Central memory CD4-positive, alpha-beta T cell (primary cell): ENCODE measurements around the gene PIK3CD.

Experiments
- DNase-seq: peaks from one replicate; pipeline ENCODE4 v3.0.0; 2022

Gene PIK3CD

DNA sequence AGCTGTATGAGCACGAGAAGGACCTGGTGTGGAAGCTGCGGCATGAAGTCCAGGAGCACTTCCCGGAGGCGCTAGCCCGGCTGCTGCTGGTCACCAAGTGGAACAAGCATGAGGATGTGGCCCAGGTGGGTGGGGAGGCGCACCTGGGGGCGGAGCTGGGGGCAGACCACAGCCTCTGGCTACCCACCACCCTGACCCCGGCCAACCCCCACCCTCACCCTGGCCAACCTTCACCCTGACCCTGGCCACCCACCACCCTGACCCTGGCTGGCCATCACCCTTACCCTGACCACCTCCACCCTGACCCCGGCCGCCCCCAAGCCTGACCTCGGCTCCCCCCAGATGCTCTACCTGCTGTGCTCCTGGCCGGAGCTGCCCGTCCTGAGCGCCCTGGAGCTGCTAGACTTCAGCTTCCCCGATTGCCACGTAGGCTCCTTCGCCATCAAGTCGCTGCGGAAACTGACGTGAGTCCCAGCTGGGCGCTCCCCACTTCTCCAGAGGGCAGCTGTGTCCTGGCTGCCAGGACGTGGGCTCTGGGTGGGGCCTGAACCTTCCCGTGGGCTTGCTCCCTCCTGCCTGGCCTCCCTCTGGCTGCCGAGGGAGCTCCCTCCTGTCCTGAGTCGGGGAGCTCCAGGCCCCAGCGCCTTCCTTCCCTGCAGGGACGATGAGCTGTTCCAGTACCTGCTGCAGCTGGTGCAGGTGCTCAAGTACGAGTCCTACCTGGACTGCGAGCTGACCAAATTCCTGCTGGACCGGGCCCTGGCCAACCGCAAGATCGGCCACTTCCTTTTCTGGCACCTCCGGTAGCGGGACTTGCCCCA lies 69.5 kb downstream of the PIK3CD start:
- DNase-seq, result no peak

GRCh38 chr1:9721606-9722377 lies 70.3 kb downstream of the PIK3CD start:
- DNase-seq, result peak; percentile 72

DNA sequence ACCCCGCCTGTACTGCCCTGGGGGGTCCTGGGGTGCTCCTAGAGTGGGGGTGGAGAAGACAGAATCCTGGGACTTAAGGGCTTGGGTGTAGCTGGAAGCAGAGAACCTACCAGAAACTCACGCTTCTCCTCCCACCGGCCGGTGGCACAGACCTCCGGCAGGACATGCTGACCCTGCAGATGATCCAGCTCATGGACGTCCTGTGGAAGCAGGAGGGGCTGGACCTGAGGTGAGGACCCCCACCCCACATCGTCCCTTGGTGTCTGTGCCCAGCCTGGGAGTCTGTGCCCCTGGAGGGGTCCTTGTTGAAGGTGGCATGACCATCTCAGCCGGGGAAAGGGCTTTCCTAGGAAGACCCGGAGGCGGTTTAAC lies 70.8 kb downstream of the PIK3CD start:
- no peak for DNase-seq

DNA sequence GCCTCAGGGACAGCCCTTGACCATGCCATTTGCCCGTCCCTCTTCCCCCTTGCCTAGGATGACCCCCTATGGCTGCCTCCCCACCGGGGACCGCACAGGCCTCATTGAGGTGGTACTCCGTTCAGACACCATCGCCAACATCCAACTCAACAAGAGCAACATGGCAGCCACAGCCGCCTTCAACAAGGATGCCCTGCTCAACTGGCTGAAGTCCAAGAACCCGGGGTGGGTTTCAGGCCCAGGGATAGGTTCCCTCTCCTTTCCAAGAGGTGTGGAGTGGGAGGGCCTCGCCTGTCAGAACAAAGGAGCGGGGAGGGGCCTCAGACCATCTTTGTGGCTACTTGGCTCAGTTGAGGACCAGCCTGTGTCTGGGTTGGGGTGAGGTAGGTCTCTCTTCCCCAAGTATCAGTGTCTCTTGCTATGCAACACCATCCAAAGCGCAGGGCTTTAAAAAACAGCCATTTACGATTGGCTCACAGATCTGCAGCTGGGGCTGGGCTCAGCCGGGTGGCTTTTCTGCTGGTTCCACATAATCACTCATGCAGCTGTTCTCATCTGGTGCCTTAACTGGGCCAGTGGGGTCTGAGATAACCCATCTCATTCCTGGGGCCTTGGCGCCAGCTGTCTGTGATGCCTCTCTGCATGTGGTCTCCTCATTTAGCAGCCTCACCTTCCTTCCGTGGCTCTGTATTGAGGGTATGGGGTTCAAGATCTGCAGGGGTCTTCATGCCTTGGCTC lies 71.7 kb downstream of the PIK3CD start:
- no peak for DNase-seq

- DNase-seq, result no peak
Measured at GRCh38 chr1:9723926-9724325, 72.4 kb downstream of the PIK3CD start.

GRCh38 chr1:9724706-9725476 lies 73.4 kb downstream of the PIK3CD start:
- DNase-seq, result peak; percentile 61

- no peak for DNase-seq
Measured at GRCh38 chr1:9726406-9726805, 74.9 kb downstream of the PIK3CD start.

DNA sequence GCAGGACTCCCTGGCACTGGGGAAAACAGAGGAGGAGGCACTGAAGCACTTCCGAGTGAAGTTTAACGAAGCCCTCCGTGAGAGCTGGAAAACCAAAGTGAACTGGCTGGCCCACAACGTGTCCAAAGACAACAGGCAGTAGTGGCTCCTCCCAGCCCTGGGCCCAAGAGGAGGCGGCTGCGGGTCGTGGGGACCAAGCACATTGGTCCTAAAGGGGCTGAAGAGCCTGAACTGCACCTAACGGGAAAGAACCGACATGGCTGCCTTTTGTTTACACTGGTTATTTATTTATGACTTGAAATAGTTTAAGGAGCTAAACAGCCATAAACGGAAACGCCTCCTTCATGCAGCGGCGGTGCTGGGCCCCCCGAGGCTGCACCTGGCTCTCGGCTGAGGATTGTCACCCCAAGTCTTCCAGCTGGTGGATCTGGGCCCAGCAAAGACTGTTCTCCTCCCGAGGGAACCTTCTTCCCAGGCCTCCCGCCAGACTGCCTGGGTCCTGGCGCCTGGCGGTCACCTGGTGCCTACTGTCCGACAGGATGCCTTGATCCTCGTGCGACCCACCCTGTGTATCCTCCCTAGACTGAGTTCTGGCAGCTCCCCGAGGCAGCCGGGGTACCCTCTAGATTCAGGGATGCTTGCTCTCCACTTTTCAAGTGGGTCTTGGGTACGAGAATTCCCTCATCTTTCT lies 75.5 kb downstream of the PIK3CD start:
- no peak for DNase-seq

DNA sequence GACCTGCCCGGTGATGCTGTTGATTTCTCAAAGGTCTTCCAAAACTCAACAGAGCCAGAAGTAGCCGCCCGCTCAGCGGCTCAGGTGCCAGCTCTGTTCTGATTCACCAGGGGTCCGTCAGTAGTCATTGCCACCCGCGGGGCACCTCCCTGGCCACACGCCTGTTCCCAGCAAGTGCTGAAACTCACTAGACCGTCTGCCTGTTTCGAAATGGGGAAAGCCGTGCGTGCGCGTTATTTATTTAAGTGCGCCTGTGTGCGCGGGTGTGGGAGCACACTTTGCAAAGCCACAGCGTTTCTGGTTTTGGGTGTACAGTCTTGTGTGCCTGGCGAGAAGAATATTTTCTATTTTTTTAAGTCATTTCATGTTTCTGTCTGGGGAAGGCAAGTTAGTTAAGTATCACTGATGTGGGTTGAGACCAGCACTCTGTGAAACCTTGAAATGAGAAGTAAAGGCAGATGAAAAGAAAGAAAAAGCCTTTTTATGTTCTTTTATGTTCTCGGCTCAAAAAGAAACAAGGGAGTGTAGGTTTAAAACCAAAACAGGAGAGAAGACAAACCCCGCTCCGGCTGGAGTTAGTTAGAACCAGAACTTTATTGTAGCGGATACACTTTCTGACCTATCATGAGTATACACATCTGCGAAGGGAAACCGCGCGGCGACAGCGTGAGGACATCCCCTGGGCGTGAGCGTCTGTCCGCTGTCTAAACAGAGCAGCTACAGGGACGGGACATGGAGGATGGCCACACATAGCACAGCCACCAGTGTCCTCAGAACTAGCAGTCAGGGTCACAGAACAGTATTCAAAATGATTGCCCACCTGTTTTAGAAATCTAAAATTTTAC lies 77.1 kb downstream of the PIK3CD start:
- DNase-seq, result peak; percentile 74

DNA sequence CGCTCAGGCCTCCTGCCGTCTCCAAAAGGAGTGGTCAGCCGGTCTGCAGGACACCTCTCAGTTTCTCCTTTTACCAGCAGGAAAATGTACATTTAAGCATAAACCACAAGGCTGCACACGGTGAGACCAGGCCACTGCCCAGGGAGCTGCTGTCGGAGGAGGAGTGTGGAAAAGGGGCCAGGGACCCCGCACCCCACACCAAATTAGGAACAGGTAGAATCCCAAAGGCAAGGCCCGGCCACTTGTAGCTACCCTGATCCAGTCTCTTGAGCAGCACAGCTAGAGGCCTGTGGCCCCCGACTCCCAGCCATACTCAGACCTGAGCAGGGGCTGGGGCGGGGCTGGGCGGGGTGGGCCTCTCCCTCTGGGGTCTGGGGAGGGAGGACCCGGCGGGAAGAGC lies 78.0 kb downstream of the PIK3CD start:
- no peak for DNase-seq

DNA sequence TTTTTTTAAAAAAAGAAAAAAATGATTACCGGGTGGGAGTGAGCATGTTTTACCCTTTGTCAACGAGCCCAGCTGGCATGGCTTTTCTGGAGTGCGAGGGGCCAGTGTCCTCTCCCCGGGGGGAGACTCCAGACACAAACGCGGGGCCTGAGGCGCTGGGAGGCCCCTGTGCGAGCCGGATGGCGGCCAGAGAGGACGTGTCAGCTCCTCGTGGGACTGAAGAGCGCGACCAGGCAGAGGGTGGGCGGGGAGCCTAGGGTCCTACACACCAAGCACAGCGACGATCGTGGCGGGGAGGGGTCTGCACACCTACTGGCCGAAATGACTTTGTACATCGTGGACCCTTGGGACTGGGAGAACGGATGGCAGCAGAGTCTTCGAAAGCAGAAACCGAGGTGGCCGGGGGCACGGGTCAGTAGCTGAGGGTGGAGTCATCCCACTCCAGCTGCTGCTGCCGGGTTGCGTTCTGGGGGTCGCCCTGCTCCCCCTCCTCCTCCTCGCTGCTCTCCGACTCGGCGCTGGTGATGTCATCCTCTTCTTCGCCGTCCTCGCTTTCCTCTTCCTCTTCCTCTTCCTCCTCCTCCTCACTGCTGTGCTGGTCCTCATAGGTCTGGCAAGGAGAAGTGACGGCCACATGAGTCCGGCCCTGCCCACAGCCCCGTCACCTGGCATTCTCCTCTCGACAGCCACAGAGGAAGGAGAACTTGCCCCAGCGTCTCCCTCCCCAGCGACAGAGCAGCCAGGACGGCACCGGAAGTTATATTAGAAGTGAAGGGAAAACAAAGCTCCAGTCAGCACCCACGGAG lies 78.8 kb downstream of the PIK3CD start:
- no peak for DNase-seq

DNA sequence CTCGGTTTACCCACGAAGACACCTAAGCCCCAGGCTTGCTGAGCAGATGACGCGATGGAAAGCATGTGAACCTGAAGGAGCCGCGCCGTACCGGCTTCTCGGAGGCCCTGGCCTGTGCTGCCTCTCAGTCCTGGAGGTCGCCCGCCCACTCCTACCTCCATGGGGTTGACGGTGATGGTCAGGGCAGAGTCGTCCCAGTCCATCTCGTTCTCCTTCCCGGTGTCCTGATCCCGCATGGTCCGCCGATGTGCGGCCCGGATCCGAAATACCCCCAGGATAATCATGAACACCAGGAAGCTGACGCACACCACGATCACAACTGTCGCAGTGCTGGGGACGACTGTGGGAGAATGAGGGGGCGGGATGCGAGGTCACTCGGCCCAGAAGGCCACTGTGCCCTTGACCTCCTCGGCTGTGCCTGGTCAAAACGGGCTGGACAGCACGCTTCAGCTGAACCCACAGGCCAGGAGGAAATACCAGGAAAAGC lies 79.6 kb downstream of the PIK3CD start:
- DNase-seq, result no peak

DNA sequence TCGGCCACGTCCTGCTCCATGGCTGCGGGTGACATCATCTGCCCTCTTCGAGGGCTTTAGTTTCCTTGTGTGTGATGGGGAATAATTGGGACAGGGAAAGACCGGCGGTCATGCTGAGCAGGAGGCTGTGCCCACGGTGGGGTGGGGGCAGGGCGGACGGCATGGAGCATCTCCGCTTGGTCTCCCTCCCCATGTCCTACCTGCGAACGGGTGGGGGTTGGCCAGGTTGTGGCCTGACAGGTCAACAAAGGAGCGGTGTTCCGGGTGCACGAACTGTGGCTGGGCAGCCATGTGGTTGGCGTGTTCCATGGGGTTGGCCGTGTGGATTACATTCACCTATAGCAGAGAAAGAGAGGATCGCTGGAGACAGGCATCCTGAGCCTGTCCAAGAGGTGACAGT lies 80.0 kb downstream of the PIK3CD start:
- no peak for DNase-seq

- DNase-seq, result no peak
Measured at GRCh38 chr1:9732123-9732971, 80.8 kb downstream of the PIK3CD start.

DNA sequence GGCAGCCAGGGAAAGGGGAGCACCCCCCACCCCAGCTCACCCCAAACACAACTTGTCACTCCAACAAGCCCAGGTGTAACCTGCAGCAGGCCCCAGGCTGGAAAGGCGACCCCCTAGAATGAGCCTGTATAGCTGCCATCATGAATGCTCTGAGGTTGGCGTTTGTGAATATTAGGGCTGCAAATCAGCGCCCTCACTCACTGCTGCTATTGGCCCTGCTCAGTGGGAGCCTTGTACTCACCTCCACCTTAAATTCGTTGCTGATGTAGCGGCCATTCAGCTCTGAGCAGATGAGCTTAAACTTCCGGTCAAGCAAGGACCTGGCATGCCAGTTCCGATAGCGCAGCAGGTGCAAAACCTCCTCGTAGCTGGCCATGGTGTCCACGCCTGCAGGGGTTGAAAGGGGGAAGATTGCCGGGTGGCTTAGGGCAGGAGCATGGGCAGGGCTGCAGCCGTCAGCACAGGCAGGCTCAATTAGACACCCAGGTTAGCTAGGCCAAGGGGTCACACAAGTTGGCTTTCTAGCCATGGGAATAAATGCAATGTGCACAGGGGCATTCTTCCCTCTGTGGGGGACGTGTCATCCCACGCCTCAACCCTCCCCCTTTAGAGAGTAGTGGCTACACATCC lies 81.7 kb downstream of the PIK3CD start:
- DNase-seq, result no peak

DNA sequence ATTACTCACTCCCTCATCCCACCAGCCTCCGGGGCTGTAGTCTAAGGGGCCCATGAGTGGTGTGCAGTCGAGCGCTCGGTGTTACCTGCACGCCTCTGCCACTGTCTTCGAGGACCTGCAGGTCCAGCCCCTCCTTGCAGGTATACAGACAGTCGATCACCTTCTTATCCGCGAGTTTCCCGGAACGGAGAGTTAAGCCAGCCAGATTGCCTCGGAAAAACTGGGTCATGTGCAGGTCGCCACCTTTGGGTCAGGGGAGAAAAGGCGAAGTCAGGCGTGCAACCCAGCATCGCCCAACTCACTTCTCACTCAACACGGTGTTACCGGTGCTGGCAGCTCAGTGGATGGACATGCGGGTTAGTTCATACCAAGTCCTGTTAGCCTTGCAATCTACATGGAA lies 84.3 kb downstream of the PIK3CD start:
- DNase-seq, result no peak

DNA sequence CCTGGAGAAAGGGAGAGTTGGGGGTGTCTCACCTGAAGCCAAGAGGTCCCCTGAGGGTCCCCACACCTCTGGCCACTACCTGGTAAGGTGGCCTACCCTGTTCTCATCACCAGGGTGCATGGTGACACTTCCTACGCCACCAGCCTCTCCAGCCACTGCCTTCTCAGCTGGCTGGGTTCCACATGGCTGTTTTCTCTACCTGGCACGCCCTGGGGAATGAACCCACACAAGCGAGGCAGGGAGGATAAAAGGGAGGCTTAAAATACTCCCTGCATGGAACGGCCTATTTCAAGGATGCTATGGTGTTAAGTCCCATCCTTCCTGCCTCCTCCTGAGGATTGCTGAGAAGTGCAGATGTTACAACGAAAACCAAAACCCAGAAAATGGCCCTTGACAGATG lies 84.7 kb downstream of the PIK3CD start:
- DNase-seq, result no peak

DNA sequence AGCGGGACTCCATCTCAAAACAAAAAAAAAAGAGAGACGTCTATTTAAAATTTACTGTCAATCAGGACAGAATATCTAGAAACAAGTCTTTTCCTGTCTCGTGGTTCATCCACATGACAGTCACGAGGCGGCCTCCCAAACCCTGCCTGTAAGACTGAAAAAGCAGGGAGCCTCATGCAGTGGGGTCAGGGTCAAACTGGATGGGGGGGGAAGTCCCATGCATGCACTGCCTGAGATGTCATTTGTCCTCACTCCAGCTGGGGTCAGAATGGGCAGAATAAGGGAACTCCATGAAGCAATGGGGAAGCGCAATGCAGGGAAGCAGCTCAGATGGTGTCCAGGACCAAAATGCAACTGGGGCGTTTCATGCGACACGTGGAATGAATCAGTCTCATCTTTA lies 85.5 kb downstream of the PIK3CD start:
- DNase-seq, result no peak

DNA sequence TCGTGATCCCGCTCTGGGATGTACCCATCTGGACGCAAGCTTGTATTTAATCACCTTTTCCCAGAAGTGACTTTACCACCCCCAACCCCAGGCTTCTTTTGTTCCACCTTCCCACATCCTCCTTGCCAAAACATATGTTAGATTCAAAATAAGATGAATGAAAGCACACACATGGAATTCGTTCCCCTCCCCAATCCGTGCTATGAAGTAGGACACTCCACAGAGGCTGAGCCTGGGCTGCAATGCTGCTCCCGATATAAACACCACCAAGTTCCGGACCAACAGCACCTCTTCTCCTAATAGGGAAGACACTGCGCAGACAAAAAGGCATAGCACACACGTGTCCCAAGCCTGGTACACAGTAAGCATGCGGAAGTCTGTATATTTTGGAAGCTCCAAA lies 86.1 kb downstream of the PIK3CD start:
- no peak for DNase-seq
